ENCODE results near the gene MYO5C.

The MYO5C gene

GRCh38 chr15:52153900-52154895 lies 141.4 kb downstream of the MYO5C start:
- Histone ChIP-seq H2BK15ac (ENCODE audit: low read depth, poor library complexity, severe bottlenecking) (no peak overlapping the region), H3K27ac (ENCODE audit: low read length, poor library complexity, severe bottlenecking) (no peak overlapping the region), H3K4me2 (ENCODE audit: low read length, poor library complexity, severe bottlenecking) (no peak overlapping the region), H2BK5ac (ENCODE audit: low read depth, low read length, poor library complexity, severe bottlenecking) (no peak overlapping the region), H3K4me1 (ENCODE audit: control insufficient read depth, insufficient read depth, low read depth, low read length) (no peaks in the 10 kb centered on the region), H3K14ac (ENCODE audit: low read length in 2 of 2) (no peak overlapping the region), H3K4me3 (ENCODE audit: insufficient read depth in 1 of 2, low read depth in 1 of 2, low read length in 2 of 2) (no peak overlapping the region), H3K23ac (ENCODE audit: low read length in 2 of 2) (no peak overlapping the region), H2AFZ (ENCODE audit: low read depth, low read length) (no peak overlapping the region), H3K9me3 (ENCODE audit: control insufficient read depth, low read length) (no peaks in the 10 kb centered on the region), H3K9ac (ENCODE audit: low read length) (no peak overlapping the region), H2BK120ac (ENCODE audit: low read depth, low read length) (no peak overlapping the region), H3K18ac (ENCODE audit: low read depth in 1 of 2, low read length in 2 of 2) (no peak overlapping the region), H2AK5ac (ENCODE audit: low read length, severe bottlenecking) (no peak overlapping the region), H3K36me3 (ENCODE audit: control insufficient read depth in 1 of 2, insufficient read depth in 2 of 2, low read depth in 1 of 2, low read length in 2 of 2) (peaks cover 26 to 33% of the 10 kb centered on the region in 2 experiments), H3K4ac (ENCODE audit: low read depth in 1 of 2, low read length in 2 of 2) (no peak overlapping the region), H3K27me3 (ENCODE audit: control insufficient read depth in 1 of 2, insufficient read depth in 1 of 2, low read length in 2 of 2) (no peaks in the 10 kb centered on the region), H3K79me1 (replicated peaks; ENCODE audit: low read length, poor library complexity, severe bottlenecking) (peaks cover 16% of the 10 kb centered on the region), H4K8ac (ENCODE audit: low read length) (no peak overlapping the region), H2BK12ac (ENCODE audit: low read length in 2 of 2) (no peak overlapping the region), H4K91ac (ENCODE audit: low read length) (no peak overlapping the region)
- no peak for DNase-seq
- 95% methylated on average over 11 of the region's 12 CpGs for WGBS

GRCh38 chr15:52151353-52151752 lies 144.3 kb downstream of the MYO5C start:
- Histone ChIP-seq H2AFZ (ENCODE audit: low read depth, low read length) (no peak overlapping the region), H3K9ac (ENCODE audit: low read length) (no peak overlapping the region), H3K79me1 (replicated peaks; ENCODE audit: low read length, poor library complexity, severe bottlenecking) (peaks cover 9% of the 10 kb centered on the region), H3K4ac (ENCODE audit: low read depth in 1 of 2, low read length in 2 of 2) (no peak overlapping the region), H2BK12ac (ENCODE audit: low read length in 2 of 2) (no peak overlapping the region), H2BK15ac (ENCODE audit: low read depth, poor library complexity, severe bottlenecking) (no peak overlapping the region), H3K27ac (ENCODE audit: low read length, poor library complexity, severe bottlenecking) (no peak overlapping the region), H3K14ac (ENCODE audit: low read length in 2 of 2) (no peak overlapping the region), H3K4me2 (ENCODE audit: low read length, poor library complexity, severe bottlenecking) (no peak overlapping the region), H4K8ac (ENCODE audit: low read length) (no peak overlapping the region), H3K27me3 (ENCODE audit: control insufficient read depth in 1 of 2, insufficient read depth in 1 of 2, low read length in 2 of 2) (no peaks in the 10 kb centered on the region), H3K9me3 (ENCODE audit: control insufficient read depth, low read length) (no peaks in the 10 kb centered on the region), H3K4me3 (ENCODE audit: insufficient read depth in 1 of 2, low read depth in 1 of 2, low read length in 2 of 2) (no peak overlapping the region), H2BK120ac (ENCODE audit: low read depth, low read length) (no peak overlapping the region), H3K4me1 (ENCODE audit: control insufficient read depth, insufficient read depth, low read depth, low read length) (peaks cover 3% of the 10 kb centered on the region), H4K91ac (ENCODE audit: low read length) (no peak overlapping the region), H3K23ac (ENCODE audit: low read length in 2 of 2) (no peak overlapping the region), H3K36me3 (ENCODE audit: control insufficient read depth in 1 of 2, insufficient read depth in 2 of 2, low read depth in 1 of 2, low read length in 2 of 2) (peaks cover 29 to 36% of the 10 kb centered on the region in 2 experiments), H2BK5ac (ENCODE audit: low read depth, low read length, poor library complexity, severe bottlenecking) (no peak overlapping the region), H3K18ac (ENCODE audit: low read depth in 1 of 2, low read length in 2 of 2) (no peak overlapping the region), H2AK5ac (ENCODE audit: low read length, severe bottlenecking) (no peak overlapping the region)
- no peak for DNase-seq
- WGBS = 92% methylated on average over 3 of the region's 4 CpGs

- Histone ChIP-seq H3K4me2 (ENCODE audit: low read length, poor library complexity, severe bottlenecking) (no peak overlapping the region), H2BK120ac (ENCODE audit: low read depth, low read length) (no peak overlapping the region), H3K79me1 (replicated peaks; ENCODE audit: low read length, poor library complexity, severe bottlenecking) (peaks cover 9% of the 10 kb centered on the region), H2AK5ac (ENCODE audit: low read length, severe bottlenecking) (no peak overlapping the region), H2BK12ac (ENCODE audit: low read length in 2 of 2) (no peak overlapping the region), H3K36me3 (ENCODE audit: control insufficient read depth in 1 of 2, insufficient read depth in 2 of 2, low read depth in 1 of 2, low read length in 2 of 2) (peaks cover 29 to 39% of the 10 kb centered on the region in 2 experiments), H3K27ac (ENCODE audit: low read length, poor library complexity, severe bottlenecking) (no peak overlapping the region), H4K91ac (ENCODE audit: low read length) (no peak overlapping the region), H2BK5ac (ENCODE audit: low read depth, low read length, poor library complexity, severe bottlenecking) (no peak overlapping the region), H2BK15ac (ENCODE audit: low read depth, poor library complexity, severe bottlenecking) (no peak overlapping the region), H3K4me3 (ENCODE audit: insufficient read depth in 1 of 2, low read depth in 1 of 2, low read length in 2 of 2) (no peak overlapping the region), H3K18ac (ENCODE audit: low read depth in 1 of 2, low read length in 2 of 2) (no peak overlapping the region), H3K27me3 (ENCODE audit: control insufficient read depth in 1 of 2, insufficient read depth in 1 of 2, low read length in 2 of 2) (no peaks in the 10 kb centered on the region), H3K4me1 (ENCODE audit: control insufficient read depth, insufficient read depth, low read depth, low read length) (peaks cover 3% of the 10 kb centered on the region), H3K23ac (ENCODE audit: low read length in 2 of 2) (no peak overlapping the region), H3K4ac (ENCODE audit: low read depth in 1 of 2, low read length in 2 of 2) (no peak overlapping the region), H3K9ac (ENCODE audit: low read length) (no peak overlapping the region), H4K8ac (ENCODE audit: low read length) (no peak overlapping the region), H3K9me3 (ENCODE audit: control insufficient read depth, low read length) (no peaks in the 10 kb centered on the region), H2AFZ (ENCODE audit: low read depth, low read length) (no peak overlapping the region), H3K14ac (ENCODE audit: low read length in 2 of 2) (no peak overlapping the region)
- WGBS = 95% methylated on average over 4 of the region's 4 CpGs
- DNase-seq = no peak
These were observed 144.7 kb downstream of the MYO5C start for GRCh38 chr15:52150871-52151270.

GRCh38 chr15:52150043-52150825 lies 145.4 kb downstream of the MYO5C start:
- H3K18ac ChIP-seq (ENCODE audit: low read depth in 1 of 2, low read length in 2 of 2) = no peak overlapping the region
- H2BK5ac ChIP-seq (ENCODE audit: low read depth, low read length, poor library complexity, severe bottlenecking) = no peak overlapping the region
- no peaks in the 10 kb centered on the region for H3K9me3 ChIP-seq (ENCODE audit: control insufficient read depth, low read length)
- no peak overlapping the region for H2AFZ ChIP-seq (ENCODE audit: low read depth, low read length)
- no peak overlapping the region for H2BK120ac ChIP-seq (ENCODE audit: low read depth, low read length)
- peaks cover 29 to 39% of the 10 kb centered on the region in 2 experiments for H3K36me3 ChIP-seq (ENCODE audit: control insufficient read depth in 1 of 2, insufficient read depth in 2 of 2, low read depth in 1 of 2, low read length in 2 of 2)
- peaks cover 3% of the 10 kb centered on the region for H3K4me1 ChIP-seq (ENCODE audit: control insufficient read depth, insufficient read depth, low read depth, low read length)
- H3K9ac ChIP-seq (ENCODE audit: low read length) = no peak overlapping the region
- H3K27ac ChIP-seq (ENCODE audit: low read length, poor library complexity, severe bottlenecking) = no peak overlapping the region
- no peak overlapping the region for H3K4me2 ChIP-seq (ENCODE audit: low read length, poor library complexity, severe bottlenecking)
- no peak overlapping the region for H4K8ac ChIP-seq (ENCODE audit: low read length)
- 92% methylated on average over 9 of the region's 9 CpGs for WGBS
- H3K4me3 ChIP-seq (ENCODE audit: insufficient read depth in 1 of 2, low read depth in 1 of 2, low read length in 2 of 2) = no peak overlapping the region
- no peaks in the 10 kb centered on the region for H3K27me3 ChIP-seq (ENCODE audit: control insufficient read depth in 1 of 2, insufficient read depth in 1 of 2, low read length in 2 of 2)
- H4K91ac ChIP-seq (ENCODE audit: low read length) = no peak overlapping the region
- no peak overlapping the region for H2BK12ac ChIP-seq (ENCODE audit: low read length in 2 of 2)
- H3K4ac ChIP-seq (ENCODE audit: low read depth in 1 of 2, low read length in 2 of 2) = no peak overlapping the region
- no peak for DNase-seq
- no peak overlapping the region for H2AK5ac ChIP-seq (ENCODE audit: low read length, severe bottlenecking)
- H3K23ac ChIP-seq (ENCODE audit: low read length in 2 of 2) = no peak overlapping the region
- H2BK15ac ChIP-seq (ENCODE audit: low read depth, poor library complexity, severe bottlenecking) = no peak overlapping the region
- peaks cover 9% of the 10 kb centered on the region for H3K79me1 ChIP-seq (replicated peaks; ENCODE audit: low read length, poor library complexity, severe bottlenecking)
- no peak overlapping the region for H3K14ac ChIP-seq (ENCODE audit: low read length in 2 of 2)

Data from mesenchymal stem cell (in vitro differentiated cells and primary cell).